GM21528 (cell line): ENCODE results near the gene ZNF536.

Source experiments
- ATAC-seq: cut with Tn5 transposase; IDR thresholded peaks from one replicate; pipeline ENCODE4 v1.9.1; 2021; ENCODE audit warnings: mild to moderate bottlenecking, moderate library complexity; ENCODE audit not compliant: unreplicated experiment, low FRiP score

Gene ZNF536

GRCh38 chr19:30361721-30362120 lies 10.5 kb upstream of the ZNF536 start:
- no peak for ATAC-seq

DNA sequence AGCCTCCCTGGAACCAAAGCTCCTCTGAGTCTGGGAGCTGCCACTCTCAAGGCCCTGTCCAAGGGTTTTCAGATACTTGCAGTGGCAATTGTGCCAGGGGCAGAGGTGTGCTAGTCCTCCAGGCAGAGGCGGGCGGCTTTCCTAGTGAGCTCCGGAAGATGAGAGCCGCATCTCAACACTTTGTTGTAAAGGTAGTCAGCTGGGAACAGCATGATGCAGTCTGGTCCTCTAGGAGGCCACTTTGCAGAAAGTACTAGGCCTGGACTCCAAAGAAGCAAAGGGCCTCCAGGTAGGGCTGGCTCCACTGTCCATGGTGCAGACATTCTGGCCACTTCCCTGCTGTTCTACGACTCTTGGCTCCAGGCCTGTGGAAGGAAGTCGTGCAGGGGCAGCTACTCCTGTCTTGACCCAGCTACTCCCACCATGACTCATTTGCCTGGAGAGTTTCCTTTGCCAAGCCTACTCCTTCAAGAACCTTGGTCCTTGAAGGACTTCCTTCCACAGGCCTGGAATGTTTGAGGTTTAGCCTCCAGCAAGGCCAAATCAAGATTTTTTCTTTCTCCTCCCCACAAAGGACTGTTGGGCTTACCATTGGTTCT lies 9.9 kb upstream of the ZNF536 start:
- no peak for ATAC-seq

DNA sequence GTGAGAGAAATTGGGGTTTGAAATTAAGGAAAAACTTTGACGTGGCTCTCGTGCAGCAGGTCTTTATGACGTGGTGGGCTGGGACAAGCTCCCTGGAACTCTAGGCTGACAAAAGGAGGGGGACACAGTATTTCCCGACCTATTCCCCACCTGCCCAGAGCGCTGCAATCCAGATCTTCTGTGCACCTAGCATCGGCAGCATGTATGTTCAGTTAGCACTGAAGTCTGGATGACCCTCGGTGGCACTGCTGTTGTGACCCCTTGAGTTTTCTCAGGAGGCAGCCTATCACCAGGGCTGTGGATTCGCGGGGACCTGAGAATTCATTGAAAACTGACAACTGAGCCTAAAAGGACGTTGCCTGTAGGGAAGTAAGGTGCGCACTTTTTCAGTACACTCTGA lies 9.1 kb upstream of the ZNF536 start:
- ATAC-seq: no peak

- no peak for ATAC-seq
Observed at GRCh38 chr19:30364866-30365800, 7.1 kb upstream of the ZNF536 start.

GRCh38 chr19:30366282-30366681 lies 5.9 kb upstream of the ZNF536 start:
- no peak for ATAC-seq

- ATAC-seq: no peak
Observed at GRCh38 chr19:30367006-30367405, 5.2 kb upstream of the ZNF536 start.

GRCh38 chr19:30367421-30367820 lies 4.8 kb upstream of the ZNF536 start:
- no peak for ATAC-seq

GRCh38 chr19:30369833-30370232 lies 2.4 kb upstream of the ZNF536 start:
- ATAC-seq: no peak

- ATAC-seq: no peak
Observed at GRCh38 chr19:30371161-30371836, 885 bp upstream of the ZNF536 start.

DNA sequence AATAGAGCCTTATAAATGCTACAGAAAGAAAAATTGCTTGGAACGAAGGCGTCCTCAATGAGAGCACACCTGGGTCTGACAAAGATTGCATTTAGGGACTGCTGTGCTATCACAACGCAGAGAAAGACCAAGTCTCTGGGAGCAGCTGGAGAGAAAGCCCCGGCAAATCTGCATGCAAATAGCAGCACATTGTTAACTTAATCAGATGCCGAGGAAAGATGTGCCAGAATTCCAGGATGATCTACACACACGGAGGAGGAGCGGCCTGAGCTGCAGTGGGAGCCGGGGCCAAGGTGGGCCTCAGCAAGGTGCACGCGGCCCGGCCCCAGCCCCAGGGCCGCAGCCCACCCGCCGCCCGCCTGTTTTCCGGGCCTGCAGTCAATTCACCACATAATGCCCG lies 1.4 kb downstream of the ZNF536 start:
- ATAC-seq: no peak

DNA sequence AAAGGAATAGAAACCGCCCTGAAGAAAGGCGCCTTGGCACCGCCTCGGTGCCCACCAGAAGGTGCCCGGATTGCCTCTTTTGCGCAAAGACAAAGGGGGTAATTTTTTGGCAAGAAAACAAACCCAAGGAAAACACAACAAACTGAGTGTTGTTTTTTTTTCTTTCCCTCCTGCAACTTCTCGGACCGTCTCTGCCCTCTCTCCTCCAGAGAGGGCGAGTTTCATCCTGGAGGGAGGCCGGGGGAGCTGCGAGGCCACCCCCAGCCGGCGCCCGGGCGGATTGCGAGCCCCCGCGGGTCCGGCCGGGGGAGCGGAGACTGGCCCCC lies 2.3 kb downstream of the ZNF536 start:
- no peak for ATAC-seq

- no peak for ATAC-seq
Observed at GRCh38 chr19:30374865-30375552, 2.8 kb downstream of the ZNF536 start.

DNA sequence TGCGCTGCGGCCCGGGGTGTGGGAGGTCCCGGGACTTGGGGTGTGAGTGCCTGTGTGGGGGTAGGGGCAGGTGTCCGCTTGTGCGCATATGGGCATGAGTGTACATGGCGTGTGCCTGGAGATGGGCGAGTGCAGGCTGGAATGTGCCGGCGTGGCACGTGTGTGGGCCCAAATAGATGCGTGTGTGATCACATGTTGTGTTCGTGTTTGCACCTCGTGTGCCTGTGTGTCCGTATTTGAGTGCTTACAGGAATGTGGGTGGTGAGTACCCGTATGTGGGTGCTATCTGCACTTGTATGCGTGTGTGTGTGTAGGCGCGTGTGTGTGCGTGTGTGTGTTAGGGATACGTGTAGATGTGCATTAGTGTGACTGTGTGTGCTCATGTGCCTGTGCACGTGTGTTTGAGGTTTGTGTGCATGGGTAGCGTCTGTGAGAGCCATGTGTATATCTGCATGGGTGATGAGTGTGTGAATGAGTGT lies 3.4 kb downstream of the ZNF536 start:
- no peak for ATAC-seq

- ATAC-seq: no peak
Observed at GRCh38 chr19:30376272-30376671, 4.1 kb downstream of the ZNF536 start.

DNA sequence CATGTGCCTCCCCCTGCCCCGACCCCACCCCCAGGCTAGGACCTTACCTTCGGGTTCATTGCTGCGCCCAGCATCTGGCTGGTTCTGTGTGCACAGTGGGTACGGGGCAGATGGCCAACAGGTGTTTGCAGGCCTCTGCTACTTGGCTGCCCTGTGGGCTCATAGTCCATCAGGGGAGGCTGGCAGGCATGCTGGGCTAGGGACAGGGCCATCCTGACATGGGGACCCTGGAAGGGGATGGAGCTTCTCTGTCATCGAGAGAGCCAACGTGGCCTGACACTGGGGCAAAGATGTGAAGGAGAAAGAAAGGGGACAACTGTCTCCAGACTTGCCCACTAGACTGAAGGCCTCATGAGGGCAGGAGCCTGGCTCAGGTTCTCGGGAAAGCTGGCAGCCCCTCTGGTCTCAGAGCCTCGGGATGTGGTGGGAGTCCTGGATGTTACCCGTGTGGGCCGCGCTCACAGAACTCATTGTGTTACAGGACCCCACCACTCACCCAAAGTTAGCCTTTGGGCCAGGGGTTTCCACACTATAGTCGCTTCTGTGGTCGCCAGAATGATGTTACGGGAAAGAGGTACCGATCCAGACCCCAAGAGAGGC lies 4.7 kb downstream of the ZNF536 start:
- ATAC-seq: no peak

- no peak for ATAC-seq
Observed at GRCh38 chr19:30378701-30379100, 6.5 kb downstream of the ZNF536 start.

- ATAC-seq: no peak
Observed at GRCh38 chr19:30379841-30380610, 7.8 kb downstream of the ZNF536 start.

- no peak for ATAC-seq
Observed at GRCh38 chr19:30381366-30381765, 9.2 kb downstream of the ZNF536 start.

DNA sequence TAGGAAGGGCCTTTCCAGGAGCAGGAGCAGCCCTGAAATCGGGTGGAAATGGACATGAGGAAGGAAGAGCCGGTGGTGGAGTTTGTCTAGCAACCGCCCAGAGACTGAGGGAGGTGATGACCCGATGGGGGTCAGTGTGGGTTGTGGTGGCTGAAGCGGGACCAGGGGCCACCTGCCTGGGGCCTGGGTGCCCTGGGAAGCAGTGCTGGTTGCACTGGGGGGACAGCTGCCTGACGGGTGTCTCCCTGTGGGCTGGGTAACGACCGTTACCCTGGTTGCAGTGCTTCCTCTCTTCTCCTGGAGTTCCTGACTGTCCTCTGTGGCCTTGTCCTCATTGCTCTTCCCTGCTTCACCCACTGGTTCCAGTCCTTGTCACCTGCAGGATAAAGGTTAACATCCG lies 13.0 kb downstream of the ZNF536 start:
- ATAC-seq: no peak

- no peak for ATAC-seq
Observed at GRCh38 chr19:30385666-30386065, 13.5 kb downstream of the ZNF536 start.
